Endothelial cell of umbilical vein (primary cell): ENCODE measurements around the gene CTF1.

ENCODE experiments used
- CTCF ChIP-seq, 2 donors: IDR thresholded peaks; 1 replicate in 1 of 2; 2 replicates in 1 of 2; pipeline ENCODE4 v1.5.1; 2011; ENCODE audit warnings: low read length in 2 of 2, mild to moderate bottlenecking in 2 of 2, moderate library complexity in 2 of 2, control low read depth in 1 of 2, inconsistent platforms in 1 of 2, low read depth in 1 of 2; ENCODE audit not compliant: insufficient read depth in 1 of 2; ENCODE audit errors: extremely low read depth in 1 of 2
- JUN ChIP-seq: IDR thresholded peaks from 2 replicates; pipeline ENCODE4 v1.6.1; 2011; ENCODE audit warnings: borderline replicate concordance, low read depth; ENCODE audit not compliant: insufficient read length, insufficient read depth
- POLR2A ChIP-seq: IDR thresholded peaks from 2 replicates; pipeline ENCODE4 v1.6.1; 2012; ENCODE audit warnings: low read depth, mild to moderate bottlenecking, control low read depth, low read length
- POLR2AphosphoS5 ChIP-seq: IDR thresholded peaks from 2 replicates; pipeline ENCODE4 v1.6.1; 2012; ENCODE audit warnings: low read depth, mild to moderate bottlenecking, control low read depth, low read length, moderate library complexity; ENCODE audit not compliant: insufficient read depth

- no peak for TF ChIP-seq POLR2AphosphoS5
- no peak for TF ChIP-seq CTCF (IDR thresholded peaks at IDR 0.05; ENCODE audit: extremely low read depth in 1 of 2, insufficient read depth in 1 of 2, low read depth in 1 of 2, low read length in 2 of 2)
- no peak for TF ChIP-seq POLR2A
- TF ChIP-seq JUN: no peak
These were observed 7.8 kb downstream of the CTF1 start for GRCh38 chr16:30904114-30904780.
